HL-60/S4 treated with phorbol 12-myristate 13-acetate at 8.2 ng/mL for 4 days and 3 days (cell line): ENCODE results near the gene ANO8.
"Not testable (repeated sequence)": the region's sequence is repeated elsewhere in the genome, so short reads cannot be mapped to it uniquely, and the experiment has no call there.

Experiments used
- in situ Hi-C: fragments of 300-500 bp; cut with MboI; formaldehyde crosslinking; loops from 2 replicates; pipeline ENCODE4 v1.15.0; 2022; ENCODE audit warnings: low sequenced_read_pairs

Gene ANO8

DNA sequence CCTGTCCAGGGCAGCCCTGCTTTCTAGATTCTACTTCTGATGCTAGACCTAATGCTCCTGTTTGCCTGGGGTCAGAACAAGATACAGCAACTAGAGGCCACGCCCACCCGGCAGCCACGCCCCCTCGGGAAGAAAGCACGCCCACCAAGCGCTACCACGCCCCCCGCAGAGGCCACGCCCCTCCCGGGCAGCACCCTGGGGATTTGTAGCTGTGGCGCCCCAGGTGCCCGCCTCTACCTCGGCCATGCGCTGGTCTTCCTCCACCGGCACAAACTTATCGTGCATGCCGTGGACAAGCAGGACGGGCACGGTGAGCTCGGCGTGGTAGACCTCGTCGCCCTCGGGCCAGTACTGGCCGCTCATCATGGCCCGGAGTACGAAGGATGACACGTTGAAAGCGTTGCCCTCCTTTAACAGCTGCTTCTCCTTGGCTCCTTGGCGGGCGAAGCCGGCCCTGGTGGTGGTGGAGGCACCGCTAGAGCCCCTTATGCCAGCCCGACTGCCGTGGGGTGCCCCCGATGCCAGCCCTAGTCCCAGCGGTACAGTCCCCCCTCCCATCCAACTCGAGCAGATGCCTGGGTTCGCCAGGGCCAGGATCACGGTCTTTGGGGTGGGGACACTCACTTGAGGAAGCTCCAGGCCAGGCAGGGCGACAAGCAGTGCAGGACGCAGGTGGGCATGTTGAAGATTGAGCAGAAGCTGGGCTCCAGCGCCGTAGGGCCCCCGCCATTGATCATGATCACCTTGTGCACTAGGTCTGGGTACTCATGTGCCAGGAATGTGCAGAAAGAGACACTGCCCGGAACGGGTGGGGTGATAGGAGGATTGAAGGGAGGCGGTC, 40.4 kb downstream of the ANO8 start:
- in situ Hi-C loops: no loop called here

DNA sequence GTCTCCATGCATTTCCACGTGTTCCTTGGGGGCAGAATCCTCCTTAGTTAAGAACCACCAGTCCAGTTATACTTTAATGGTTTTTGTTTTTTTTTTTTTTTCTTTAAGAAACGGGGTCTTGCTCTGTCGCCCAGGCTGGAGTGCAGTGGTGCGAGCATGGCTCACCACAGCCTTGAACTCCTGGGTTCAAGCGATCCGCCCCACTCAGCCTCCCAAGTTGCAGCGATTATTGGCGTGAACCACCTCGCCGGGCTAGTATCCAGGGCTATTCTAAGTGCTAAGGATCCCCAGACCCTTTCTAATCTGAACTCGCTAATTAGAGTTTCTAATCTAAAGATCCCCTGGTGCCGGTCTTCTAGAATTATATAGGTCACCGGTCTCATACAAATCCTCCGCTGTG, 41.0 kb downstream of the ANO8 start:
- in situ Hi-C loops: no loop called here

DNA sequence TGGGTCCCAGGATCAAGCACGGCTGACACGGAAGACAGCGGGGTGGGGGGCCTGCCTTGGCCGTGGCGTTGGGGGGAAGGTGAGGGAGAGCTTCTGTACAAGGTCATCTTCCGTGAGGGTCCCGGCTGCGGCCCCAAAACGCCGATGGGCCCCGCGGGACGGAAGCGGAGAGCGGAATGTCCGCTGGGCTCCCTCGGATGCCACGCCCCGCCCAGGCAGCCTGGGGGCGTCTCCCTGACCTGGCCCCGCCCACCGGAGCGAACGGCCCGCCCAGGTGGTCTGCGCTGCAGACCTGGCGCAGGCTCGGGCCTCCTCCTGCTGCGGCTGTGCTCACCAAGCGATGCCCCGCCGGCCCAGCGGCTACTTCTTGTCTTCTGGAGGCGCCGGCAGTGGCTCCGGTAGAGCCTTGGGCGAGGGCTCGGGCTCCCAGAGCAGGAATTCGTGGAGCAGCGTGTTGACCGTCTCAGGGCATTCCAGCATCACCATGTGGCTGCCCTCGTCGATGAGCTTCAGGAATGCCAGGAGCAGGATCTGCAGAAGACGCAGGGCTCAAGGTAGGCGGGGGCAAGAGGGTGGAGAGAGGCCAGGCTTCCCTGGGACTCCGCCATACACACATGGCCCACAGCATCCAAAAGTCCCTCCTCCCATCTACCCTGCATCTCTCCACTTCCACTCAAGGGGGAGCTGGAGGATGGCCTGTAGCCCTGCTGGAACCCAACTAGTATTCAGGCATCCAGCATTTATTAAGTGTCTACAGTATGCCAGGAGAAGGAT, 42.2 kb downstream of the ANO8 start:
- in situ Hi-C loops: no loop called here

DNA sequence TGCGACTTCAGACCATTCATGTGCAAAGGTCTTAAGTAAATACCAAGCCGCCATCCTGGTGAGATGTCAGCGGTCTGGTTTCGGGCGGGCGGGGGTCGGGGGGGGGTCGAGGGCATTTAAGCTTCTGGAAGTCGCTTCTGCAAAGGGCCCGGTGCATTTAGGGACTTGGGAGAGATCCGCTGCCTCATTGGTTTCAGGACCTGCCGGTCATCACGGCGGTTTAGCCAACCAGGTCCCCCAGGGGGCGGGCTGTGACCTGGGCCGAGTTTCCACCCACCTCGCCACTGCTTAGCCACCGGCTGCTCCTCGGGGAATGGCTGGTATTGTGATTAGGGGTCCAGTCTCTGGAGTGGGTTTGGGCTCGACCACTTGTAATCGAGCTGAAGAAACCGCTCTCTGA, 45.2 kb downstream of the ANO8 start:
- in situ Hi-C loops: loop anchor here (10.0 kb wide), 1 partner anchor 525 kb away; no protein-coding TSS in a partner anchor

DNA sequence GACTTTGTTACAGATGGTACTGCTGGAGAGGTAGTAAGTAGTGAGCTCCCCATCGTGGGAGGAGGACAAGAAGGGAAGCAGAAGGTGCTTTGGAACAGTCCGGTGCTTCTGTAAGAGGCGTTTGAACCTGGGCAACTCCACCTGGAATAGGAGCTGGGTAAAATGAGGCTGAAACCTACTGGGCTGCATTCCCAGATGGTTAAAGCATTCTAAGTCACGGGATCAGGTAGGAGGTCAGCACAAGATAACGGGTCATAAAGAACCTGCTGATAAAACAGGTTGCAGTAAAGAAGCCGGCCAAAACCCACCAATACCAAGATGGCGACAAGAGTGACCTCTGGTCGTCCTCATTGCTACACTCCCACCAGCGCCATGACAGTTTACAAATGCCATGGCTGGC, 47.9 kb downstream of the ANO8 start:
- in situ Hi-C loops: loop anchor here (10.0 kb wide), 1 partner anchor 522 kb away; no protein-coding TSS in a partner anchor

DNA sequence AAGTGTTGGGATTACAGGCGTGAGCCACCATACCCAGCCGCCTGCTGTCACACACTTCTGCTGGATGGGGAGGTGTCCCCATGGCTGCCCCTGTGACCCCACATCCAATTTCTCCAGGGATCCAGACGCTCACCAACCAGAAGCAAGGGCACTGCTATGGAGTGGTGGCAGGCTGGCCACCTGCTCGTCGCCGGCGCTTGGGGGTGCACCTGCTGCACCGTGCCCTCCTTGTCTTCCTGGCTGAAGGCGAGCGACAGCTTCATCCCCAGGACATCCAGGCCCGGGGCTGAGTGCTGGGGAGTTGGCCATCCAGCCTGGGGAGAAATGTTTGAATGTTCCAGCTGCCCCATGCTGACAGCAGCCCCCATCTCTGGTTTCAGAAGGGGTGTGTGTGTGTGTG, 48.4 kb downstream of the ANO8 start:
- in situ Hi-C loops: loop anchor here (10.0 kb wide), 1 partner anchor 521 kb away; no protein-coding TSS in a partner anchor

DNA sequence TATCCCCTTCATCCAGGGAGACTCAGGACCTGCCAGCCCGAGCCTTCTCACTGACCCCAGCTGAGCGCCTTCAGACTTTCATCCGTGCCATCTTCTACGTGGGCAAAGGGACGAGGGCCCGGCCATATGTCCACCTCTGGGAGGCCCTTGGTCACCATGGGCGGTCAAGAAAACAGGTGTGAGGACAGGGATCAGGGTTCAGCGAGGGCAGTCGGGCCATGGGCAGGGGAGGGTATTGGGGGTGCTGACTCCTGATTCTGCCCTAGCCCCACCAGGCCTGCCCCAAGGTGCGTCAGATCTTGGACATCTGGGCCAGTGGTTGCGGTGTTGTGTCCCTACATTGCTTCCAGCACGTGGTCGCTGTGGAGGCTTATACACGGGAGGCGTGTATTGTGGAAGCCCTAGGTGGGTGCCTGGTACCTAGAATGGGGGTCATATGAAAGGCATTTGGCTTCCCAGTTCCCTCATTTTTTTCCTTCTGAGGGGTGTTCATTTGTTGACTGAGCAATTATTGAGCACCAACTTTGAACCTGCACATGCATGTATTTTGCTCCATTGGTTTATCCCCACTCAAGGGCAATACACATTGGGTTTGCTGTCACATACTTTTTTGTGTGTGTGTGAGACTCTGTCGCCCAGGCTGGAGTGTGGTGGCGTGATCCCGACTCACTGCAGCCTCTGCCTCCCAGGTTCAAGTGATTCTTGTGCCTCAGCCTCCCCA, 49.1 kb downstream of the ANO8 start:
- in situ Hi-C loops: loop anchor here (10.0 kb wide), 1 partner anchor 521 kb away; no protein-coding TSS in a partner anchor

DNA sequence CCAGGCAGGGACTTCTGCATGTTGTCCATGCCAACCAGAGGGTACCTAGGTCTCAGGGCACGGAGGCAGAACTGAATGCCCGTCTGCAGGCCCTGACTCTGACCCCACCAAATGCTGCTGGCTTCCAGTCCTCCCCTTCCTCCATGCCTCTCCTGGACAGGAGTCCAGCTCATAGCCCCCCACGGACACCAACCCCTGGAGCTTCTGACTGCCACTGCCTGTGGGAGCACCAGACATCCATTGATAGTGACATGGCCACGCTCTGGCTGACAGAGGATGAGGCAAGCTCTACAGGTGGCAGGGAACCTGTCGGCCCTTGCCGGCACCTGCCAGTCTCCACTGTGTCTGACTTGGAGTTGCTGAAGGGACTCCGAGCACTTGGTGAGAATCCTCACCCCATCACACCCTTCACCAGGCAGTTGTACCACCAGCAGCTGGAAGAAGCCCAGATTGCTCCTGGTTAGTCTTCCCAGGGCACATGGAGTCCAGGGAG, 51.1 kb downstream of the ANO8 start:
- in situ Hi-C loops: loop anchor here (10.0 kb wide), 1 partner anchor 519 kb away; no protein-coding TSS in a partner anchor

DNA sequence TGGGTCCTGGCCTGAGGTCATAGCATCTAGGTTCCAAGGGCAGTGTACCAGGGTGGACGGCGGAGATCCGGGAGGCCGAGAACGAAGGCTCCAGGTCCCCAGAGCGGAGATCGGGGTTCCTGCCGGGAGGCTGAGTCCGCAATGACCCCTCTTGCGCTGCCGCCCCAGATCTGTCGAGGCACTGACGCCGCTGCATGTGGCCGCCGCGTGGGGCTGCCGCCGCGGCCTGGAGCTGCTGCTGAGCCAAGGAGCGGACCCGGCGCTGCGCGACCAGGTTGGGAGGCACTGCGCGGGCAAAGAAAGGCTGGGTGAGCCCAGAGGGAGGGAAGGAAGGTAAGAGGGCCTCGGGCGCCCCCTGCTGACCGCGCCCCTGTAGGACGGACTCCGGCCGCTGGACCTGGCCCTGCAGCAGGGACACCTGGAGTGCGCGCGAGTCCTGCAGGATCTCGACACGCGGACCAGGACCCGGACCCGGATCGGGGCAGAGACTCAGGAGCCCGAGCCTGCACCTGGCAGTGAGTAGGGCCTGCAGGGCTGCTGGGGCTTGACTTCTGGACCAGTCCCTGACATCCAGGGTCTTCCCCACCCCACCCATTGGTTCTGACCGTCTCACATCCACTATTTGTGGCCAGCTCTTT, 52.0 kb downstream of the ANO8 start:
- in situ Hi-C loops: loop anchor here (10.0 kb wide), 1 partner anchor 518 kb away; no protein-coding TSS in a partner anchor

DNA sequence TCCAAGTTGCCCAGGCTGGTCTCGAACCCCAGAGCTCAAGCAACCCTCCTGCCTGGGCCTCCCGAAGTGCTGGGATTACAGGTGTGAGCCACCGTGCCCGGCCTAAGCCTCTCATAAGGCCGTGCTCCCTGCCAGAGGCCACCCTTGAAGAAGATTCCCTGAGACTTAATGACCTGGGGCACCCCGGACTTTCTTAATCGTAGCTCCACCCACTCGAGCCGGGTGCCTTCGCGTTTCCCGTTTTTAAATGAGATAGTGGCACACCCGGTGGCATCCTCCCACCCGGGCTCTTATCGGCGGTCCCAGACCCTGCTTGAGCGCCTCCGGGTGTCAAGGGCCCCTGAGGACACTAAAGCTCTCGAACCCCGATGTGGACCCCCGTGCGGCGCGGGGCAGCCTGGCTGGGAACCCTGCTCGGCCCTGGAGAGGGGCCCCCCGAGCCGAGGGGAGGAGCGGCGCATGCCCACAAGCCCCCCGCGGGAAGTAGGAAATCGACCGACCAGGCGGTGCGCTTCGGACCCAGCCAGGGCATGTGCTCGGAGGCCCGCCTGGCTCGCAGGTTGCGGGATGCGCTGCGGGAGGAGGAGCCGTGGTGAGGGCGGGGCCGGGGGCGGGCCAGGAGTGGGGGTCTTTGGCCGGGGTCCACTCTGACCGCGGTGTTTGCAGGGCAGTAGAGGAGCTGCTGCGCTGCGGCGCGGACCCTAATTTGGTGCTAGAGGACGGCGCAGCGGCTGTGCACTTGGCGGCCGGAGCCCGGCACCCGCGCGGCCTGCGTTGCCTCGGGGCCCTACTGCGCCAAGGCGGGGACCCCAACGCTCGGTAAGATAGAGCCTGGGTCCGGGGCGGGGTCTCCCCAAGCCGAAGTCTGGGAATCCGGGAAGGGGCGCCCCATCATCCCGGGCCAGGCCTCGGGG, 53.0 kb downstream of the ANO8 start, which contains the start of gene ANKLE1:
TSS of gene ANKLE1 (plus strand) at position 511 of the 914 bp plus-strand sequence. CDS start at position 531, 20 bp downstream.
- in situ Hi-C loops: loop anchor here (10.0 kb wide), 1 partner anchor 517 kb away; no protein-coding TSS in a partner anchor

DNA sequence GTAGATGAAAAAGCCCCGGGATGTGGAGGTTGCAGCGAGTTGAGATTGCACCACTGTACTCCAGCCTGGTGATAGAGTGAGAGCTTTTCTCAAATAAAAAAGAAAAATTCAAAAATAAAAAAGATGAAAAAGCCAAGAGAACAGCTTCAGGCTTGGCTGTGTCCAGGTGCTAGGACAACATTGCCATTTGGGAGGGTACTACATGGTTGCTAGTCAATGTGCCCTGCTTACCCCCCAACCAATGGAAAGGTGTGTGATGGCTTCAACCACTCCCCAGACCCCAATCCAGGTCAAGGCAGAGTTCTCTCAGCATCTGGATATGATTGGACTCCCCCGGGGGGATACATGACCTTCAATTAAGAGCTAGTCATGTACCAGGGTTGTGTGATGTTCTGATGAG, 55.2 kb downstream of the ANO8 start:
- in situ Hi-C loops: no loop called here

DNA sequence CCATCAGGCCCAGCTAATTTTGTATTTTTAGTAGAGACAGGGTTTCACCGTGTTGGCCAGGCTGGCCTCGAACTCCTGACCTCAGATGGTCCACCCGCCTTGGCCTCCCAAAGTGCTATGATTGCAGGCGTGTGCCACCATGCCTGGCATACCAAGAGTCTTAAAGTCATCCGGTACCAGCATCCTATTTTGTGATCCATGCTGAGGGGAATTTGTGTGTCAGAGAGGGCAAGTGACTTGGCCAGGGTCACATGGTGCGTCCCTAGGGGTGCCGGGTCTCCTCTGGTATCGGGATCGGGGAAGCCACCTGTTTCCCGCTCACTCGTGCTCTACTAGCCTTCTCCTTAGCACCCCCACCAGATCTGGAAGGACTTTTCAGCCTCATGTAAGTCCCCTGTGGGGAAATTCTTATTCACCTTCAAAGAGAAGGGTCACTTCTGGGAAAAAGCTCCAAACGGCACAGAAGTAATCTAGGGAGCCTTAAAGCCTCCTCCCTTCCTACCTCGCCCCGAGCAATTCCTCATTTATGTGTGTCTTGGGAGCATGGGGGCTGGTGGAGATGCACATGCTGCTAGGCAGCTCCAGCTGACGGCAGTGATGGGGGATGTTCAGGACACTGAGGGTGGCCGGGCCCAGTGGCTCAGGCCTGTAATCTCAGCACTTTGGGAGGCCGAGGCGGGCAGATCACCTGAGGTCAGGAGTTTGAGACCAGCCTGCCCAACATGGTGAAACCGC, 59.0 kb downstream of the ANO8 start:
- in situ Hi-C loops: no loop called here

DNA sequence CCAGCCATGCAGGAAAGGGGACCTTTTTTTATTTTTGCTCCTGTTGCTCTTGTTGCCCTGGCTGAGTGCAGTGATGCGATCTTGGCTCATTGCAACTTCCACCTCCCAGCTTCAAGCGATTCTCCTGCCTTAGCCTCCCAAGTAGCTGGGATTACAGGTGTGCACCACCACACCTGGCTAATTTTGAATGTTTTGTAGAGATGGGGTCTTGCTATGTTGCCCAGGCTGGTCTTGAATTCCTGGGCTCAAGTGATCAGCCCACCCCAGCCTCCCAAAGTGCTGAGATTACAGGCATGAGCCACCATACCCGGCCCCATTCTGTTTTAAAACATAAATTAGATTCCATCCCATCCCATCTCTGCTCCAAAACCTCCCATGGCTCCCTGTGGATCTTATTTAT, 59.8 kb downstream of the ANO8 start:
- in situ Hi-C loops: not testable (repeated sequence)
